ENCODE results near the gene MT2A.

MT2A gene

GRCh38 chr16:56600398-56600999 is 7.9 kb upstream of the MT2A start:
- DNase-seq (ENCODE audit: low read depth), result no peak

- DNase-seq (ENCODE audit: low read depth), result no peak
Observed at GRCh38 chr16:56601325-56601724, 7.1 kb upstream of the MT2A start.

DNA sequence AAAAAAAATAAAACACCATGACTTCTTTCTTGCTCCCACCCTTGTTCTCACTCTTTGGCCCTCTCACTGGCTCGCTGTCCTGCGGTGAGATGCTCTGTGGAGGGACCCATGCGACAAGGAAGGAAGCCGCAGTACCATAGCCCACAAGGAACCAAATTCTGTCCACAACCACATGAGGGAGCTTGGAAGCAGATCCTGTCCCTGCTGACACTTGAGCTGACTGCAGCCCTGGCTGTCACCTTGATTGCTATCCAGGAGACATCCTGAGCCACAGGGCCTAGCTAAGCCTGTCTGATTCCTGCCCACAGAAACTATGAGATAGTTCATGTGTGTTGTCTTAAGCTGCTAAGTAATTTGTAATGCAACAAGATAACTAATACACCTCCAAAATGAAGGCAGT is 4.8 kb upstream of the MT2A start:
- no peak for DNase-seq (ENCODE audit: low read depth)

DNA sequence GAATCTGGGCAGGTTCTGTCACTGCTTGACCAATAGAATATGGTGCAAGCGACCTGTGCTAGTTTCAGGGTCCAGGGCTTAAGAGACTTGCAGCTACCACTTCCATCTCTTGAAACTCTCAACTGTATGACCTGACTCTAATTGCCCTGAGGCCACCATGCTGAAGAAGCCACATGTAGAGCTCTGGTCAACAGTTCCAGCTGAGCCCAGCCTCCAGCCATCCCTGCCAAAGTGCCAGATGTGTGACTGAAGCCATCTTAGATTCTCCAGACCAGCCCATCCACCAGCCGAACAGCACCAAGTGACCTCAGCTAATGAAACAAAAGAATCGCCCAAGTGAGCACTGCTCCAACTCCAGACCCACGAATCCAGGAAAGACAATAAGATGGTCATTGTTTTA is 3.4 kb upstream of the MT2A start:
- no peak for DNase-seq (ENCODE audit: low read depth)

DNA sequence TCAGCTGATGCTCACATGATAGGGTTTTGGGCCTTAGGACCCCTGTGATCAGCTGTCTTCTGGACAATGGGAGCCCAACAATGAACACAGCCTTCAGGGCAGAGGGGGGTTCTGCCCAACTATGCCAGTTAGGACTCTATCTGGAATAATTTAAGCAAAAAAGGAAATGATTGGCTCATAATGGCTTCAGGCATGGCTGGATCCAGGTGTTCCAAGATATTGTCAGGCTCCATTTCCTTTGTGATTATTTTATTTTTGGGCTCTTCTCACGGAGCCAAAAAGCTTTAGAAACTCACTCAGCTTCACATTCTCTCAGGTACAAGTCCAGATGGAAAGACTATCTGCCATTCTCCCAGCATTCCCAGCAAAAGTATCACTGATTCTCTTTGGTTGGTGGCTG is 2.9 kb upstream of the MT2A start:
- DNase-seq (ENCODE audit: low read depth), result no peak

DNA sequence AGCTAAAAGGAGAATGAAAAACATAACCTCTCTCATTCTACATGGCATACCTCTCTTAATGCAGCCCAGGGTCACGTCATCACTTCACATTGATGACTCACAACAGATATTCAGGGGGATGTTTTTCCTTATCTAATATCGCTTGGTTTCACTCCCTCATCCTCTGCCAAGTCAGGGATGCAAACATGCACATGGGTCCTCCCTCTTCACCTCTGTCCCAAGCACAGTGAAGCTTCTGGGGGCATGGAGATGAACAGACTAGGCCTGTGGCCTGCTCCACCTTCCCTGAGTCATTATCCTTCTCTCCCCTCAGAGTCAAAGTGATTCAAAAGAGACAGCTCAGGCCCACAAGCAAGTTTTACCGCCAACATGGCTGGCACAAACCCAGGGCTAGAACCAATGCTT is 2.3 kb upstream of the MT2A start:
- DNase-seq (ENCODE audit: low read depth), result no peak

DNA sequence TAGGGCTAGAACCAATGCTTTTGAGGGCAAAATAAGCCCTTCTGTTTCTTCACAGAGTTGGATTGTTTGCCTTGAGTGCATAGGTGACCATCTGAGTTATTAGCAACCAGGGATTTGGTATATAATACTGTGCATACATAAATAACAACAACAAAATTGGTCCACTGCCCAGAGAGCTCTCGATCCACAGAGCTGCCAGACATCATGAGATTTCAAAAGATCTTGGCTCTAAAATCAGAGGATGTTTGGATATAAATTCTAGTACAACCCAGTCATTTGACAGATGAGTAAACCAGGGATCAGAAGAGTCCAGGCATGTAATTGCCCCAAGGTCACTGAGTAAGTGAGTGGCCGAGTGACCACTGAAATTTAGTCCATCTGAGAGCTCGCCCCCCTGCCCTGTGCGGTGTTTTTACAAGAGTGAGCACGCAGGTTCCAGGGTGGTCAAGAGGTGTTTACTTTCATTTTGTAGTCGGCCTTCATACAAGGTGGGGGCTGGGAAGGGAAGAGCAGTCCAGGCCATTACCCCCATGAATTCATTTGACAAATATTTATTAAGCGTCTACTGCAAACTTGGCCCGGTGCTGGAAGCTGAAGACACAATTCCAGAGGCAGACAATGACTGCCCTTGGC is 1.8 kb upstream of the MT2A start:
- DNase-seq (ENCODE audit: low read depth), result no peak

- no peak for DNase-seq (ENCODE audit: low read depth)
Observed at GRCh38 chr16:56607109-56607618, 1.2 kb upstream of the MT2A start.

GRCh38 chr16:56607675-56608042 is 725 bp upstream of the MT2A start:
- DNase-seq (ENCODE audit: low read depth), result no peak

GRCh38 chr16:56608876-56609462 is 585 bp downstream of the MT2A start:
- no peak for DNase-seq (ENCODE audit: low read depth)

DNA sequence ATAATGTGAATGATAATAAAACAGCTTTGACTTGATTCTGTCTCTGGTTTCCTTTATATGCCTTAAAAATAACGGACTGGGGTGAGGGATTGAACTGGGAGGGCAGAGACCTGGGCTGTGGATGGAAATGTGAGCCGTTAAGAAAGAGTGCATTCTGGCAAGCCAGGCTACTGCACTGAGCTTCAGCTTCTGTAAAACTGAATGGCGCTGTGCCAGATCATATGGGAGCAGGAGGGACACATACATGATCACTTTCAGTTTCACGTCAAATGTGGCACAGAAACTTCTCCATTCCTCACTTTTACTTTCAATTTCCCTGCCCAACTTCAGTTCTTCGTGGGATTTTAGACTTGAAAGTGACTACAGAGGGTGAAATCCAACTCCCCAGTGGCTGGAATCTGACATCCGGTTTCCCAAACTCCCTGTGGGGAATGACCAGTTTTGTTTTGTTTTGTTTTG is 1.1 kb downstream of the MT2A start:
- DNase-seq (ENCODE audit: low read depth), result peak; percentile 21

- peak; percentile 59 for DNase-seq (ENCODE audit: low read depth)
Observed at GRCh38 chr16:56610017-56610608, 1.7 kb downstream of the MT2A start.

GRCh38 chr16:56610609-56611111 is 2.3 kb downstream of the MT2A start:
- DNase-seq (ENCODE audit: low read depth), result no peak

- DNase-seq (ENCODE audit: low read depth), result no peak
Observed at GRCh38 chr16:56611281-56611833, 3.0 kb downstream of the MT2A start.

GRCh38 chr16:56613706-56614105 is 5.3 kb downstream of the MT2A start:
- DNase-seq (ENCODE audit: low read depth), result no peak

- DNase-seq (ENCODE audit: low read depth), result no peak
Observed at GRCh38 chr16:56614549-56614991, 6.2 kb downstream of the MT2A start.

DNA sequence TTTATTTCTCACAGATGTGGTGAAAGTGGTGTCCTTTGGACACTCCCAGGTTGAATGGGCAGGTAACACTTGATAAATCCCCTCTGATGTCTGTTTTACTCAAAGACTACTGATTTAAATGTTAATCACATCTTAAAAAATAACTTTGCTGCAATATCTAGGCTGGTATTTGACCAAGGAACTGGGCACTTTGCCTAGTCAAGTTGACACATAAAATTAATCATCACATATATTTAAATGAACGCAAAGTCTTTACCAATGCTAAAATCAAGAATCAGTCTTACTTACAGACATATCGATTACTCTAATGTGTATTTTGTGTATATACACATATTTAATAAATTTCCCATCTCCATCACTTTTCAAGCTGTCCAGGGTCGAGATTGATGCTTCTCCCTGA is 7.0 kb downstream of the MT2A start:
- no peak for DNase-seq (ENCODE audit: low read depth)

DNA sequence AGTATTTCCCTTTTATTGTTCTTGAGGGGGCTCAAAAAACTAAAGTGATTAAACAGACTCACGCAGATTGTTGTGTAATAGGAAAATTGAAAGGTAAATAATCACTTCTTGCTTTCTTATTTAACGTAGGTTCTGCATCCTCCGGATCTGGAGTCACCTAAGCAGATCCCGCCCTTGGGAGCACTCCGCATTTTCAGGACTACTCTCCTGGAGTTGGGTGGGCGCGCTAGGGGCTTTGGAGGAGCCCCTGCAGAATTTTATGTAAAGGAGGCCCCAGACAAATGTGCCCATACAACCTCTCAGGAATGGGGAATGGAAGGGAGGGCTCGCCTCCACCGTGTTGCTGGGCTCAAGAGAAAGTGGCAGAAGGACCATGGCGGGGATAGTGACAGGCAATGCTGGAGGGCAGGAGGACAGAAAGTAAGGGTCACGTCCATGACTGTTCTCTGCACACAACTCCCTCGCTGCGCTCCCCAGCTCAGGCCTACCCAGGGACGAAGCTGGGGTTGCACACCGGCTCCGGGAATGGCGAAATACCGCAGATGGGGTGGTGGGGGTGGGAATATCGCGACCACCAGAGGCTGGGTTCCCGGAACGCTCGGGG is 8.3 kb downstream of the MT2A start:
- no peak for DNase-seq (ENCODE audit: low read depth)

GRCh38 chr16:56617212-56618085 is 9.1 kb downstream of the MT2A start:
- DNase-seq (ENCODE audit: low read depth), result no peak

GRCh38 chr16:56618138-56618537 is 9.8 kb downstream of the MT2A start:
- no peak for DNase-seq (ENCODE audit: low read depth)

DNA sequence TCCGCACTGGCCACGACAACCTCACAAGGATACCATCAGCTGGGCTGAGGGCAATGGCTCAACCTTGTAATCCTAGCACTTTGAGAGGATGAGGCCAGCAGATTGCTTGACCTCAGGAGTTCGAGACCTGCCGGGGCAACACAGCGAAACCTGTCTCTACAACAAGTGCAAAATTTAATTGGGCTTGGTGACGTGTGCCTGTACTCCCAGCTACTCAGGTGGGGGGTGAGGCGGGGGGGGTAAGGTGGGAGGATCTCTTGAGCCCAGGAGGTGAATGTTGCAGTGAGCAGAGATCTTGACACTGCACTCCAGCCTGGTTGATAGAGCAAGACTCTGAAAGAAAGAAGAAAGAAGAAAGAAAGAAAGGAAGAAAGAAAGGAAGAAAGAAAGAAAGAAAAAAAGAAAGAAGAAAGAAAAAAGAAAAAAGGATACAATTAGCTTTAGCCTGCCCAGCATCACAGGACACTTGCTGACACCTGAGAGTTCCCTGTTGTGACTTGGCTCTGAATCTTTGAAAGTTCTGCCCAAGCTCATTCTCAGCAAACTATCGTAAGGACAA is 12.0 kb downstream of the MT2A start:
- DNase-seq (ENCODE audit: low read depth), result no peak
